Endothelial cell of umbilical vein (primary cell): ENCODE measurements around the gene DNAH3. TPM values are rescaled to one million over a fixed set of nuclear protein-coding genes. Genes with fewer than 3 reads are reported as not detected.

ENCODE experiments used
- BruUV-seq: library from RNA; stranded (reverse); fragments of 400-500 nt; replicated peaks from 2 replicates; lab custom pipeline; 2021; lab: Mats Ljungman, UMichigan
- CTCF ChIA-PET: fragments of 300-600, 350-600 bp; sonication (Branson Sonifier 250); formaldehyde crosslinking; loops from one replicate; lab custom pipeline; 2021; ENCODE audit warnings: antibody characterized with exemption, inconsistent platforms; lab: Charles Lee
- POLR2A ChIA-PET: fragments of 300-600, 350-600 bp; sonication (Branson Sonifier 250); formaldehyde crosslinking; loops from one replicate; lab custom pipeline; 2021; ENCODE audit warnings: antibody characterized with exemption, inconsistent platforms; lab: Charles Lee
- DNase-seq: peaks from one replicate; pipeline ENCODE4 v3.0.0-alpha.2; 2011; ENCODE audit warnings: low read depth, low spot score
- FAIRE-seq: peaks from 2 replicates; lab custom pipeline; 2011; peaks lifted over from hg19 to GRCh38; lab: Jason Lieb, UNC
- H2AFZ ChIP-seq: 2 replicates; pipeline ENCODE4 v1.6.0; 2012; ENCODE audit warnings: low read depth, low read length, control low read depth, inconsistent platforms
- H3K27ac ChIP-seq: 2 replicates; pipeline ENCODE4 v1.5.1; 2011; ENCODE audit warnings: low read depth, mild to moderate bottlenecking, control low read depth, low read length, moderate library complexity; ENCODE audit not compliant: insufficient read depth
- H3K27me3 ChIP-seq, 2 experiments: 2 replicates each; pipeline versions ENCODE4 v1.6.0 to v1.6.1; 2011; ENCODE audit warnings: low read length in 2 of 2, mixed read lengths in 1 of 2; ENCODE audit not compliant: control insufficient read depth in 2 of 2, insufficient read depth in 2 of 2
- H3K36me3 ChIP-seq, 2 experiments: 2 replicates in 1 of 2; 3 replicates in 1 of 2; pipeline ENCODE4 v1.5.1; 2011; ENCODE audit warnings: low read length in 2 of 2, mild to moderate bottlenecking in 1 of 2, moderate library complexity in 1 of 2; ENCODE audit not compliant: control insufficient read depth in 2 of 2, insufficient read depth in 2 of 2; ENCODE audit errors: extremely low read depth in 1 of 2
- H3K4me1 ChIP-seq: 3 replicates; pipeline ENCODE4 v1.5.1; 2011; ENCODE audit warnings: mild to moderate bottlenecking, low read length; ENCODE audit not compliant: control insufficient read depth, insufficient read depth; ENCODE audit errors: extremely low read depth
- H3K4me2 ChIP-seq: 2 replicates; pipeline ENCODE4 v1.6.1; 2011; ENCODE audit warnings: low read length, control low read depth, mixed read lengths; ENCODE audit not compliant: insufficient read depth
- H3K4me3 ChIP-seq, 3 experiments: fragments of 200-600 bp in 1 of 3; sonication (generic), shearing (Covaris generic) in 1 of 3; replicated peaks in 1 of 3; 2 replicates each; pipeline ENCODE4 v1.5.1; 2011 to 2016; ENCODE audit warnings: control low read depth in 3 of 3, low read length in 3 of 3, mild to moderate bottlenecking in 2 of 3, inconsistent platforms in 1 of 3, low read depth in 1 of 3, moderate library complexity in 1 of 3; ENCODE audit not compliant: insufficient read depth in 1 of 3
- H3K79me2 ChIP-seq: 2 replicates; pipeline ENCODE4 v1.6.0; 2012; ENCODE audit warnings: low read length, inconsistent platforms; ENCODE audit not compliant: control insufficient read depth, insufficient read depth
- H3K9ac ChIP-seq: replicated peaks from 2 replicates; pipeline ENCODE3; 2011; ENCODE audit warnings: low read length, control low read depth; ENCODE audit not compliant: insufficient read depth; ENCODE audit errors: extremely low read depth
- H3K9me1 ChIP-seq: replicated peaks from 3 replicates; pipeline ENCODE4 v1.6.0; 2011; ENCODE audit warnings: mild to moderate bottlenecking, low read length; ENCODE audit not compliant: control insufficient read depth, insufficient read depth; ENCODE audit errors: extremely low read depth
- H3K9me3 ChIP-seq: replicated peaks from 2 replicates; pipeline ENCODE4 v1.5.1; 2012; ENCODE audit warnings: low read length, inconsistent platforms; ENCODE audit not compliant: control insufficient read depth, insufficient read depth
- H4K20me1 ChIP-seq: replicated peaks from 2 replicates; pipeline ENCODE3; 2011; ENCODE audit warnings: mild to moderate bottlenecking, low read length; ENCODE audit not compliant: control insufficient read depth, insufficient read depth; ENCODE audit errors: extremely low read depth
- FOS ChIP-seq: IDR thresholded peaks from 2 replicates; pipeline ENCODE4 v1.6.1; 2011; ENCODE audit warnings: mild to moderate bottlenecking, low read length, moderate library complexity, borderline replicate concordance; ENCODE audit not compliant: insufficient read depth
- JUN ChIP-seq: IDR thresholded peaks from 2 replicates; pipeline ENCODE4 v1.6.1; 2011; ENCODE audit warnings: borderline replicate concordance, low read depth; ENCODE audit not compliant: insufficient read length, insufficient read depth
- MAX ChIP-seq: IDR thresholded peaks from 2 replicates; pipeline ENCODE4 v1.6.1; 2011; ENCODE audit not compliant: insufficient read depth, insufficient read length
- MYC ChIP-seq: IDR thresholded peaks from one replicate; pipeline ENCODE4 v1.6.1; 2011; ENCODE audit warnings: mild to moderate bottlenecking, low read depth, low read length
- POLR2A ChIP-seq: IDR thresholded peaks from 2 replicates; pipeline ENCODE4 v1.6.1; 2012; ENCODE audit warnings: low read depth, mild to moderate bottlenecking, control low read depth, low read length
- POLR2AphosphoS5 ChIP-seq: IDR thresholded peaks from 2 replicates; pipeline ENCODE4 v1.6.1; 2012; ENCODE audit warnings: low read depth, mild to moderate bottlenecking, control low read depth, low read length, moderate library complexity; ENCODE audit not compliant: insufficient read depth
- dilution Hi-C: fragments of 300-500 bp; cut with MboI; formaldehyde crosslinking; loops from one replicate; pipeline ENCODE4 v1.15.0; 2019; ENCODE audit warnings: low sequenced_read_pairs; ENCODE audit not compliant: extremely low pct_ligation_motif_present
- intact Hi-C: fragments of 100-400 bp; cut with micrococcal nuclease; formaldehyde crosslinking; loops from one replicate; pipeline ENCODE4 v1.10.0; 2022
- polyA plus RNA-seq, 4 experiments: library from polyadenylated mRNA; depleted of rRNA in 3 of 4; stranded (reverse) in 3 of 4; unstranded in 1 of 4; fragments of >200 nt; gene quantifications; 2 replicates each; pipeline versions ENCODE4 v1.2.1 to v1.2.3, GENCODE V29; 2011 to 2012; ENCODE audit warnings: missing spikeins in 1 of 4
- total RNA-seq: library from RNA; stranded (reverse); gene quantifications from 2 replicates; pipeline ENCODE4 v1.2.3, GENCODE V29; 2021

DNAH3 gene
- total and polyA plus RNA-seq, 2 donors (not counting 3 experiments of a cell fraction or from before 2014, with no cell fraction given), result not detected

- Histone ChIP-seq H3K27ac (no peak overlapping the region), H3K9me3 (no peaks in the 10 kb centered on the region), H2AFZ (no peak overlapping the region), H3K79me2 (no peaks in the 10 kb centered on the region), H3K4me1 (no peaks in the 10 kb centered on the region), H3K9ac (no peak overlapping the region), H3K27me3 (no peaks in the 10 kb centered on the region), H3K4me2 (no peak overlapping the region), H3K36me3 (peaks cover 8 to 18% of the 10 kb centered on the region in 2 experiments), H3K4me3 (no peak overlapping the region), H3K9me1 (no peaks in the 10 kb centered on the region), H4K20me1 (no peaks in the 10 kb centered on the region)
- intact Hi-C loops (no loop called here), dilution Hi-C loops (no loop called here)
- DNase-seq, result no peak
- BruUV-seq, result no TSS peak
- FAIRE-seq, result no peak
- CTCF ChIA-PET, result interaction anchor here (1.4 to 2.1 kb wide), 2 partner anchors 10 to 13 kb away, joined by 4 to 8 read pairs; partner anchors contain the start of gene LDAF1
- POLR2A ChIA-PET, result no interaction called here
- TF ChIP-seq MYC, result no peak
- no peak for TF ChIP-seq FOS
These were observed 18.8 kb upstream of the DNAH3 start for GRCh38 chr16:21169249-21169981.

DNA sequence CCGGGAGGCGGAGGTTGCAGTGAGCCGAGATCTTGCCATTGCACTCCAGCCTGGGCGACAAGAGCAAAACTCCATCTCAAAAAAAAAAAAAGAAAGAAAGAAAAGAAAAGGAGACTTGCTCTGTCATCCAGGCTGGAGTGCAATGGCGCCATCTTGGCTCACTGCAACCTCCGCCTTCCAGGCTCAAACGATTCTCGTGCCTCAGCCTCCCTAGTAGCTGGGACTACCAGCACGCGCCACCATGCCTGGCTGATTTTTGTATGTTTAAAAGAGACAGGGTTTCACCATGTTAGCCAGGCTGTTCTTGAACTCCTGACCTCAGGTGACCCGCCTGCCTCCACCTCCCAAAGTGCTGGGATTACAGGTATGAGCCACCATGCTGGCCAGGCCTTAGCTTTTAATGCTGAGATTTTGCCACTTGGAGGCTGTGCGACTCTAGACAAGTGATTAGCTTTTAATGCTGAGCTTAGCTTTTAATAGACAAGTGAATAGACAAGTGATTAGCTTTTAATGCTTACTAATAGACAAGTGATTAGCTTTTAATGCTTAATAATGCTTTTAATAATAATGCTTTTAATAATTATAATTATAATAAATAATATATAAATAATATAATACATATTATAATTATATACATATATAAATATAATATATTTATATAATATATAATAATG lies 17.4 kb upstream of the DNAH3 start:
- Histone ChIP-seq H3K9me3 (no peaks in the 10 kb centered on the region), H2AFZ (no peak overlapping the region), H3K4me1 (no peaks in the 10 kb centered on the region), H4K20me1 (no peaks in the 10 kb centered on the region), H3K9ac (no peak overlapping the region), H3K9me1 (no peaks in the 10 kb centered on the region), H3K4me3 (no peak overlapping the region), H3K79me2 (no peaks in the 10 kb centered on the region), H3K4me2 (no peak overlapping the region), H3K27me3 (no peaks in the 10 kb centered on the region), H3K36me3 (peaks cover 6 to 16% of the 10 kb centered on the region in 2 experiments), H3K27ac (no peak overlapping the region)
- ChIA-PET POLR2A (interaction anchor here (0.6 to 0.7 kb wide), 2 partner anchors 19 to 1491 kb away, joined by 3 to 4 read pairs; no protein-coding TSS in a partner anchor), CTCF (interaction anchor here (1.4 to 2.1 kb wide), 2 partner anchors 9 to 11 kb away, joined by 4 to 8 read pairs; partner anchors contain the start of gene LDAF1)
- TF ChIP-seq JUN (no peak), POLR2A (no peak), MYC (no peak), MAX (no peak), FOS (no peak), POLR2AphosphoS5 (no peak)
- intact Hi-C loops (no loop called here), dilution Hi-C loops (no loop called here)
- DNase-seq, result no peak
- no TSS peak for BruUV-seq
- FAIRE-seq, result no peak
